Transverse colon (tissue), 4 donors: Measurements from ENCODE around the gene ECHDC3. TPM values are rescaled to one million over a fixed set of nuclear protein-coding genes. Genes with fewer than 3 reads are reported as not detected.

Experiments used
- DNase-seq: peaks from one replicate; pipeline ENCODE4 v3.0.0-alpha.2; 2019
- H3K27ac ChIP-seq, 4 donors: fragments of 200-600 bp; sonication (generic); 2 replicates each; pipeline ENCODE4 v1.5.1; 2016 to 2018; ENCODE audit warnings: inconsistent platforms in 4 of 4
- H3K27me3 ChIP-seq: fragments of 200-600 bp; sonication (generic); 2 replicates; pipeline ENCODE4 v1.5.1; 2017; ENCODE audit warnings: inconsistent platforms
- H3K36me3 ChIP-seq, 4 donors: fragments of 200-600 bp; sonication (generic); 2 replicates each; pipeline ENCODE4 v1.5.1; 2017 to 2019; ENCODE audit warnings: inconsistent platforms in 4 of 4
- H3K4me1 ChIP-seq, 4 donors: fragments of 200-600 bp; sonication (generic); 2 replicates each; pipeline ENCODE4 v1.5.1; 2017 to 2020; ENCODE audit warnings: inconsistent platforms in 4 of 4
- H3K4me3 ChIP-seq, 4 donors: fragments of 200-600 bp; sonication (generic); 1 replicate in 1 of 4; 2 replicates in 3 of 4; pipeline versions ENCODE4 v1.5.1 to v1.6.1; 2017 to 2019; ENCODE audit warnings: inconsistent platforms in 4 of 4
- H3K9me3 ChIP-seq, 2 donors: fragments of 200-600 bp; sonication (generic); 2 replicates each; pipeline ENCODE4 v1.5.1; 2017 to 2019; ENCODE audit warnings: inconsistent platforms in 2 of 2
- EP300 ChIP-seq: sonication (generic); formaldehyde crosslinking; IDR thresholded peaks from one replicate; pipeline ENCODE4 v1.6.1; 2017; ENCODE audit warnings: antibody characterized with exemption, low read depth
- POLR2A ChIP-seq: fragments of 450-650 bp; IDR thresholded peaks from one replicate; pipeline ENCODE4 v1.6.1; 2016; ENCODE audit warnings: antibody characterized with exemption, mild to moderate bottlenecking, moderate library complexity
- POLR2AphosphoS5 ChIP-seq, 3 donors: sonication (generic); formaldehyde crosslinking; IDR thresholded peaks; one replicate each; pipeline ENCODE4 v1.6.1; 2016; ENCODE audit warnings: antibody characterized with exemption in 3 of 3
- WGBS, 2 donors: methylation state at CpG; one replicate each; pipeline ENCODE4 v1.1.5; 2018; ENCODE audit warnings: low coverage in 1 of 2; 5-methylcytosine and 5-hydroxymethylcytosine counted together
- in situ Hi-C, 4 donors: fragments of 200-750 bp; cut with MboI; loops; one replicate each; pipeline versions ENCODE4 v1.15.0 to v1.15.1; 2017; ENCODE audit warnings: low sequenced_read_pairs in 3 of 4, low pct_ligation_motif_present in 1 of 4, low pct_unique_long_range_greater_than_20kb in 1 of 4
- intact Hi-C: fragments of 100-400 bp; cut with DNase I; formaldehyde crosslinking; loops from one replicate; pipeline ENCODE4 v1.15.1; 2023; ENCODE audit warnings: low total_unique reads
- total RNA-seq, 4 donors: library from RNA; depleted of rRNA; stranded (reverse); fragments of >200 nt; gene quantifications; one replicate each; pipeline ENCODE4 v1.1.0, GENCODE V29; 2016
- TF ChIP-seq, protein P1 (sequence below), 5 experiments: fragments of 200-600 bp in 3 of 5; fragments of 450-650 bp in 2 of 5; sonication (generic) in 3 of 5; IDR thresholded peaks; 1 replicate in 2 of 5; 2 replicates in 3 of 5; pipeline ENCODE4 v1.5.1; 2016 to 2017; ENCODE audit warnings: antibody characterized with exemption in 5 of 5, inconsistent platforms in 3 of 5, mild to moderate bottlenecking in 2 of 5, moderate library complexity in 1 of 5

ECHDC3 gene
- total RNA-seq, result 1 to 10 TPM in 3 of 4 donors, under 1 TPM in 1; 0.75 to 5.7 (median 4.0) TPM

DNA sequence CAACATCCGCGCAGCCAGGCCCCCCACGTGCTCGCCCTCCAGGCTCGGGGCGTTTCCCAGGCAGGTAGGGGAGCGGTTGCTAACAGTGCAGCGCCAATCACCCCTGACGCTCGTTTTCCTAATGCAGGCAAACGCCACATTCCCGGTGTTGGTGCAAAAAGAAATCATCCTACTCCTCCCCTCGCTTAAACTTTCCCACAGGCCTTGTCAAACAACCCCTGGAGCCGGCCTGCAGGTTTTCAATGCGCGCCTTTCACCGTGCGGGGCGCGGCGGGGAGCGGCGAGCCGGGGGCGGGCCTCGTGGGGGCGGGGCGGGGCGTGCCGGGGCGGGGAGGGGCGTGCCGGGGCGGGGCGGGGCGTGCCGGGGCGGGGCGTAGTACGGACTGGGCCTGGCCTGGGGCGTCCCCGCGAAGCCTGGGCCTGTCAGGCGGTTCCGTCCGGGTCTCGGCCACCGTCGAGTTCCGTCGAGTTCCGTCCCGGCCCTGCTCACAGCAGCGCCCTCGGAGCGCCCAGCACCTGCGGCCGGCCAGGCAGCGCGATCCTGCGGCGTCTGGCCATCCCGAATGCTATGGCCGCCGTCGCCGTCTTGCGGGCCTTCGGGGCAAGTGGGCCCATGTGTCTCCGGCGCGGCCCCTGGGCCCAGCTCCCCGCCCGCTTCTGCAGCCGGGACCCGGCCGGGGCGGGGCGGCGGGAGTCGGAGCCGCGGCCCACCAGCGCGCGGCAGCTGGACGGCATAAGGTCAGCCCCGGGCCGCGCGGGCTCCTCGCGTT, at the start of gene ECHDC3:
ECHDC3 (plus strand) TSS at position 374 of the 770 bp plus-strand sequence; CDS start at position 569, 195 bp downstream.
- Histone ChIP-seq H3K4me1 (peaks cover 0 to 11% (median 5%) of the 10 kb centered on the region in 4 donors), H3K27ac (peak within 1 kb of the TSS; percentile 48 to 61 (median 48)), H3K27me3 (no peaks in the 10 kb centered on the region), H3K36me3 (no peaks in the 10 kb centered on the region), H3K4me3 (peak within 1 kb of the TSS; percentile 35 to 60 (median 50)), H3K9me3 (no peaks in the 10 kb centered on the region)
- peak; percentile 42 for DNase-seq
- intact Hi-C loops, result no loop called here
- in situ Hi-C loops, result no loop called here
- WGBS, 2 donors, result 45% methylated on average over 29 of the region's 93 CpGs; no CpG with 5 or more reads in 1 of the 2 donors
- TF ChIP-seq POLR2AphosphoS5 (IDR thresholded peaks at IDR 0.05), result no peak
- TF ChIP-seq, protein P1, sequence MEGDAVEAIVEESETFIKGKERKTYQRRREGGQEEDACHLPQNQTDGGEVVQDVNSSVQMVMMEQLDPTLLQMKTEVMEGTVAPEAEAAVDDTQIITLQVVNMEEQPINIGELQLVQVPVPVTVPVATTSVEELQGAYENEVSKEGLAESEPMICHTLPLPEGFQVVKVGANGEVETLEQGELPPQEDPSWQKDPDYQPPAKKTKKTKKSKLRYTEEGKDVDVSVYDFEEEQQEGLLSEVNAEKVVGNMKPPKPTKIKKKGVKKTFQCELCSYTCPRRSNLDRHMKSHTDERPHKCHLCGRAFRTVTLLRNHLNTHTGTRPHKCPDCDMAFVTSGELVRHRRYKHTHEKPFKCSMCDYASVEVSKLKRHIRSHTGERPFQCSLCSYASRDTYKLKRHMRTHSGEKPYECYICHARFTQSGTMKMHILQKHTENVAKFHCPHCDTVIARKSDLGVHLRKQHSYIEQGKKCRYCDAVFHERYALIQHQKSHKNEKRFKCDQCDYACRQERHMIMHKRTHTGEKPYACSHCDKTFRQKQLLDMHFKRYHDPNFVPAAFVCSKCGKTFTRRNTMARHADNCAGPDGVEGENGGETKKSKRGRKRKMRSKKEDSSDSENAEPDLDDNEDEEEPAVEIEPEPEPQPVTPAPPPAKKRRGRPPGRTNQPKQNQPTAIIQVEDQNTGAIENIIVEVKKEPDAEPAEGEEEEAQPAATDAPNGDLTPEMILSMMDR (IDR thresholded peaks at IDR 0.05), result no peak
- peak; percentile 24 for TF ChIP-seq POLR2A
- TF ChIP-seq EP300, result no peak

DNA sequence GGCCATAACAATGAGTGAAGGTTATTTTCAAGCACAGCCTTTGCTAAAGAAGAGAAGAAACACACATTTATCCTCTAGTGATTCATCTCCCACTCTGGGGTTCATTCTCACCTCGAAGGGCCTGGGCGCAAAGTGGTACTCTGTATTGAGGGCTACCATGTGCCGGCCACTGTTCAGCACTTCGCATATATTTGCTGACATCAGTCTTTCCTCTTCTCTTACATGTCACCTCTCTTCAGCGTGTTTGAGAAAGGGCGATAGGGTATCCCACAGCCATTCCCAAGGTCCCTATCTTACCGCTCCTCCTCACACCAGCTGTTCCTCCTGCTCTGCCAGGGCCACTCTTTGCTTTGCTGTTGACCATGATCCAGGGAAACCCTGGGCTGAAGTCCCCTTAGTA, 48.8 kb upstream of the ECHDC3 start:
- no peak for DNase-seq
- H3K27me3 ChIP-seq, result no peaks in the 10 kb centered on the region
- peaks cover 0 to under 1% (median 0%) of the 10 kb centered on the region in 4 donors for H3K4me1 ChIP-seq
- H3K36me3 ChIP-seq, result no peaks in the 10 kb centered on the region
- intact Hi-C loops (no loop called here), in situ Hi-C loops (no loop called here)
- no peaks in the 10 kb centered on the region for H3K9me3 ChIP-seq
- H3K4me3 ChIP-seq, result no peak overlapping the region
- WGBS, 2 donors, result 98% methylated on average over 7 of the region's 7 CpGs
- H3K27ac ChIP-seq, result no peak overlapping the region
- TF ChIP-seq POLR2AphosphoS5 (IDR thresholded peaks at IDR 0.05) (no peak), POLR2A (no peak), EP300 (no peak)
- TF ChIP-seq, protein P1 (IDR thresholded peaks at IDR 0.05), result no peak

GRCh38 chr10:11695779-11696178, 46.4 kb upstream of the ECHDC3 start:
- no peaks in the 10 kb centered on the region for H3K27me3 ChIP-seq
- in situ Hi-C loops, result no loop called here
- H3K4me3 ChIP-seq, result no peak overlapping the region
- no peak for DNase-seq
- no peak overlapping the region for H3K27ac ChIP-seq
- H3K9me3 ChIP-seq, result no peaks in the 10 kb centered on the region
- intact Hi-C loops, result no loop called here
- no peaks in the 10 kb centered on the region for H3K36me3 ChIP-seq
- H3K4me1 ChIP-seq, result peaks cover 0 to 5% (median 0%) of the 10 kb centered on the region in 4 donors
- TF ChIP-seq, protein P1 (IDR thresholded peaks at IDR 0.05), result no peak
- TF ChIP-seq POLR2AphosphoS5 (IDR thresholded peaks at IDR 0.05) (no peak), POLR2A (no peak), EP300 (no peak)
- WGBS, 2 donors, result 81 to 85% methylated on average over 2 of the region's 2 CpGs

DNA sequence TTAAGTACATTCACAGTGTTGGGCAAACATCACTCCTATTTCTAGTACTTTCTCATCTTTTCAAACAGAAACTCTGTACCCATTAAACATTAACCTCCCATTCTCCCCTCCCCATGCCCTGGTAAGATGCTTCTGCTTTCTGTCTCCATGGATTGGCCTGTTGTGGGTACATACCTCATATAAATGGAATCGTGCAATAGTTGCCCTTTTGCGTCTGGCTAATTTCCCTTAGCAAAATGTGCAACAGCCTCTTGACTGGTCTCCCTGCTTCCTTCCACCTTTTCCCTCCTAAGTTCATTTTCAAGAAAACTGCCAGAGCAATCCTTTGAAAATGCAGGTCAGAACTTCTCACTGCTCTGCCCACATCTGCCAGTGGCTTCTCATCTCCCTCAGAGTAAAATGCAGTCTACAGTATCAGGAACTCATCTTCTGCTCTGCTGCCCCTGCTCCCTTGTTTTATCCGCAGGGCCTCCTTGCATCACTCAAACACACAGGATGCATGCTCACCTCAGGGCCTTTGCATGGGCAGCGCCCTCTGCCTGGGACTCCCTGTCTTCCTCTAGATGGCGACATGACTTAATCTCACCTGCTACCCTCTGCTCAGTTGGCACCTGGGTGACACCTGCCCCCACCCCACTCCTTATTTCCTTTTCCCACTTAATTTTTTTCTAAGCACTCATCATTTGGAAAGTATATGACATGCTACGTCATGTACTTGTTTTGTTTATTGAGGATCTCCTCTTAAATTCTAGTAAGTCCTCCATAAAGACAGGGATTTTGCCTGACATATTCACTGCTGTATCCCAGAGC, 44.3 kb upstream of the ECHDC3 start:
- WGBS, 2 donors, result 86 to 88% methylated on average over 6 of the region's 6 CpGs
- intact Hi-C loops (no loop called here), in situ Hi-C loops (no loop called here)
- Histone ChIP-seq H3K36me3 (no peaks in the 10 kb centered on the region), H3K4me1 (peaks cover 0 to 9% (median 0%) of the 10 kb centered on the region in 4 donors), H3K27me3 (no peaks in the 10 kb centered on the region), H3K4me3 (no peak overlapping the region), H3K27ac (no peak overlapping the region), H3K9me3 (no peaks in the 10 kb centered on the region)
- DNase-seq, result no peak
- no peak for TF ChIP-seq EP300
- TF ChIP-seq POLR2A, result no peak
- no peak for TF ChIP-seq POLR2AphosphoS5 (IDR thresholded peaks at IDR 0.05)
- TF ChIP-seq, protein P1 (IDR thresholded peaks at IDR 0.05), result no peak
